Thyroid gland (tissue), 4 donors: ENCODE results near the gene PLXNA3. TPM values are rescaled to one million over a fixed set of nuclear protein-coding genes. Genes with fewer than 3 reads are reported as not detected.

Experiments used
- DNase-seq, 2 donors: peaks; one replicate each; pipeline ENCODE4 v3.0.0-alpha.2; 2019
- H3K27ac ChIP-seq, 3 donors: fragments of 200-600 bp; sonication (generic); 1 replicate in 2 of 3; 2 replicates in 1 of 3; pipeline ENCODE4 v1.5.1; 2016 to 2019; ENCODE audit warnings: mild to moderate bottlenecking in 1 of 3, moderate library complexity in 1 of 3
- H3K27me3 ChIP-seq: fragments of 200-600 bp; sonication (generic); one replicate; pipeline ENCODE4 v1.5.1; 2019
- H3K36me3 ChIP-seq, 2 donors: fragments of 200-600 bp; sonication (generic); one replicate each; pipeline ENCODE4 v1.5.1; 2016 to 2019
- H3K4me1 ChIP-seq, 2 donors: fragments of 200-600 bp; sonication (generic); one replicate each; pipeline ENCODE4 v1.5.1; 2017 to 2019
- H3K4me3 ChIP-seq, 3 donors: fragments of 200-600 bp; sonication (generic); replicated peaks in 1 of 3; 1 replicate in 2 of 3; 2 replicates in 1 of 3; pipeline ENCODE4 v1.5.1; 2016; ENCODE audit warnings: mild to moderate bottlenecking in 1 of 3
- H3K9me3 ChIP-seq: fragments of 200-600 bp; sonication (generic); one replicate; pipeline ENCODE4 v1.5.1; 2017
- POLR2A ChIP-seq, 2 donors: fragments of 450-650 bp; IDR thresholded peaks; one replicate each; pipeline ENCODE4 v1.6.1; 2017; ENCODE audit warnings: antibody characterized with exemption in 2 of 2, mild to moderate bottlenecking in 2 of 2, moderate library complexity in 1 of 2
- WGBS, 2 donors: methylation state at CpG; one replicate each; pipeline ENCODE4 v1.1.5; 2017; 5-methylcytosine and 5-hydroxymethylcytosine counted together
- intact Hi-C: fragments of 100-400 bp; cut with DNase I; formaldehyde crosslinking; loops from one replicate; pipeline ENCODE4 v1.15.1; 2023
- total RNA-seq, 4 donors: library from RNA; depleted of rRNA; stranded (reverse); fragments of >200 nt; gene quantifications; one replicate each; pipeline ENCODE4 v1.2.3, GENCODE V29; 2016
- TF ChIP-seq, protein P1 (sequence below), 6 experiments: fragments of 200-600 bp in 3 of 6; fragments of 450-650 bp in 3 of 6; sonication (generic) in 3 of 6; IDR thresholded peaks; one replicate each; pipeline ENCODE4 v1.5.1; 2016 to 2019; ENCODE audit warnings: antibody characterized with exemption in 6 of 6, mild to moderate bottlenecking in 2 of 6, inconsistent platforms in 1 of 6, moderate library complexity in 1 of 6

The PLXNA3 gene
- total RNA-seq, 4 donors from 2014 or later: 3.9 to 20.7 (median 14.1) TPM

DNA sequence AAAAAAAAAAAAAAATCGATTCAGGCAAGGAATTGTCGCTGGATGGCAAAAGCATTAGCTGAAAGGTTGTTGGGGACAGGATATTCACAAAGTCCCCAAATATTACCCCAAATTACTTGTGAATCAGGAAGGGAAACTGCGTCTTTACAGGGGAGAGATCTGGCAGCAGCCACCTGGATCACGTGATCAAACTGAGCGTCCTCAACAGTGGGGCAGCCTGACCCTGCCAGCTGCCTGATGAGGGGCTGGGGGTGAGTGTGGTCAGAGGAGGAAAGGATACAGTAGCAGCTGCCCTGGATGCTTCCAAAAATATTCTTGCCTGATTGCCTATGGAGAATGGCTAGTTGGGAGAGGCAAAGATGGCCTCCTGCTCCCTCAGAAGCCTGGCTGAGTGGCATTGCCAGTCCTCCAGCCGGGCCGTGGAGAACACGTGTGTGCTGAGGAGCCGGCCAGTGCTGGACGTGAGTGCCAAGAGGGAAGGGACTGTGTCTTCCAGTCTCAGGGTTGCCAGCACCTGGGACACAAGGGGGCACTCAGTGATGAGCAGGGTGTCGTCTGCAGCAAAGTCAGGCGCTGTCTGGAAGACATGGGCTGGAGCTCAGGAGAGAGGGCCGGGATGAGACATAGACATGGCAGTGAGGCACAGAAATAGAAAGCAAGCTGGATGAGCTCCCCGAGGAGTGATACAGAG lies 24.0 kb downstream of the PLXNA3 start:
- DNase-seq: peak in 1 of 2 donors; percentile 31
- WGBS, 2 donors: 62 to 77% methylated on average over 13 to 14 of the region's 14 CpGs
- Histone ChIP-seq H3K27me3 (no peaks in the 10 kb centered on the region), H3K27ac (no peak overlapping the region), H3K4me1 (peaks cover 0 to 13% of the 10 kb centered on the region in 2 donors), H3K4me3 (no peak overlapping the region), H3K9me3 (no peaks in the 10 kb centered on the region), H3K36me3 (no peaks in the 10 kb centered on the region)
- TF ChIP-seq, protein P1, sequence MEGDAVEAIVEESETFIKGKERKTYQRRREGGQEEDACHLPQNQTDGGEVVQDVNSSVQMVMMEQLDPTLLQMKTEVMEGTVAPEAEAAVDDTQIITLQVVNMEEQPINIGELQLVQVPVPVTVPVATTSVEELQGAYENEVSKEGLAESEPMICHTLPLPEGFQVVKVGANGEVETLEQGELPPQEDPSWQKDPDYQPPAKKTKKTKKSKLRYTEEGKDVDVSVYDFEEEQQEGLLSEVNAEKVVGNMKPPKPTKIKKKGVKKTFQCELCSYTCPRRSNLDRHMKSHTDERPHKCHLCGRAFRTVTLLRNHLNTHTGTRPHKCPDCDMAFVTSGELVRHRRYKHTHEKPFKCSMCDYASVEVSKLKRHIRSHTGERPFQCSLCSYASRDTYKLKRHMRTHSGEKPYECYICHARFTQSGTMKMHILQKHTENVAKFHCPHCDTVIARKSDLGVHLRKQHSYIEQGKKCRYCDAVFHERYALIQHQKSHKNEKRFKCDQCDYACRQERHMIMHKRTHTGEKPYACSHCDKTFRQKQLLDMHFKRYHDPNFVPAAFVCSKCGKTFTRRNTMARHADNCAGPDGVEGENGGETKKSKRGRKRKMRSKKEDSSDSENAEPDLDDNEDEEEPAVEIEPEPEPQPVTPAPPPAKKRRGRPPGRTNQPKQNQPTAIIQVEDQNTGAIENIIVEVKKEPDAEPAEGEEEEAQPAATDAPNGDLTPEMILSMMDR (IDR thresholded peaks at IDR 0.05): no peak
- TF ChIP-seq POLR2A (IDR thresholded peaks at IDR 0.05): no peak
- intact Hi-C loops: no loop called here

DNA sequence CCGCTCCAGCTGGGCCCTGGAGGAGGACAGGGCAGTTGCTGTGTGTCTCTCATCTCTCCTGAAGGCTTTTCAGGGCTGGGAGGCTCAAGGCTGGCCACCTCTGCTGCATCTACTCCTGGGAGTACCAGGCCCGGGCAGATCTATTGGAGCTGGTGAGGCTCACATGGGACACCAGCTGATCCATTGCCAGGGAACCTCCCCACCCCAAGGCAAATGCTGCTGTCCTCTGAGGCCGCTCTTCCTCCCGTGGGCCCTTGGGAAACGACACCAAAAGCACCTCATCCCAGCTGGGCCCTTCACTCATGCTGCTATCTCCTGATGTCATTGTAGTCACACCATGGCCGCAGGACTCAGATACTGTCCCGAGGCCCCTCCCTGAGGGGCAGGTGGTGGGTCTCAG lies 24.7 kb downstream of the PLXNA3 start:
- H3K36me3 ChIP-seq: no peaks in the 10 kb centered on the region
- no peaks in the 10 kb centered on the region for H3K9me3 ChIP-seq
- intact Hi-C loops: no loop called here
- WGBS, 2 donors: 100% methylated on average over 1 of the region's 7 CpGs; no CpG with 5 or more reads in 1 of the 2 donors
- H3K27me3 ChIP-seq: no peaks in the 10 kb centered on the region
- peaks cover 0 to 13% of the 10 kb centered on the region in 2 donors for H3K4me1 ChIP-seq
- no peak overlapping the region for H3K4me3 ChIP-seq
- no peak overlapping the region for H3K27ac ChIP-seq
- no peak for DNase-seq
- TF ChIP-seq, protein P1 (IDR thresholded peaks at IDR 0.05): no peak
- TF ChIP-seq POLR2A (IDR thresholded peaks at IDR 0.05): no peak

DNA sequence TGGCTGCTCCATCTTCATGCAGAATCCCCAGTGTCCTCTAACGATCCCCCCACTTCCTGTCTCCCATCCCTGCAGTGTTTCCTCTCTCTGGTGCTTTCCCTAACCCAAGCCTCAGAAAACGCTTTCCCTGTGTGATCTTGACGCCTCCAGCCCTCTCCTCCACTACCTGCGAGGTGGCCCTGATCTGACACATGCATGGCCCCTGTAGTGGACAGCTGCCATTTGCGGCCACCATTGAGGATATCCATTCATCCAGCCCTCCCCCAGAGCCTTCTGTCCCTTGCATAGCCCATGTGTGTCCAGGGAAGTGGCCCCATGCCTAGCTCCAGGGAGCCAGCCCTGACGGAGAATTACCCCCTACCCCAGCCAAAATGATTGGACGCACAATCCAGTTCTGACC lies 25.2 kb downstream of the PLXNA3 start:
- Histone ChIP-seq H3K4me3 (no peak overlapping the region), H3K4me1 (peaks cover 0 to 13% of the 10 kb centered on the region in 2 donors), H3K36me3 (no peaks in the 10 kb centered on the region), H3K27ac (no peak overlapping the region), H3K9me3 (no peaks in the 10 kb centered on the region), H3K27me3 (no peaks in the 10 kb centered on the region)
- intact Hi-C loops: no loop called here
- WGBS, 2 donors: 73 to 83% methylated on average over 5 to 7 of the region's 7 CpGs
- no peak for DNase-seq
- TF ChIP-seq POLR2A (IDR thresholded peaks at IDR 0.05): no peak
- TF ChIP-seq, protein P1 (IDR thresholded peaks at IDR 0.05): no peak

- H3K9me3 ChIP-seq: no peaks in the 10 kb centered on the region
- H3K4me1 ChIP-seq: peaks cover 0 to 13% of the 10 kb centered on the region in 2 donors
- TF ChIP-seq, protein P1 (IDR thresholded peaks at IDR 0.05): no peak
- TF ChIP-seq POLR2A (IDR thresholded peaks at IDR 0.05): no peak
- 80% methylated on average over 7 of the region's 16 CpGs; no CpG with 5 or more reads in 1 of the 2 donors for WGBS, 2 donors
- intact Hi-C loops: loop anchor here (5.0 kb wide), 1 partner anchor 47 kb away; the partner anchor contains the start of gene GDI1
- H3K27ac ChIP-seq: no peak overlapping the region
- no peaks in the 10 kb centered on the region for H3K27me3 ChIP-seq
- DNase-seq: no peak
- no peak overlapping the region for H3K4me3 ChIP-seq
- no peaks in the 10 kb centered on the region for H3K36me3 ChIP-seq
These were observed 26.4 kb downstream of the PLXNA3 start for GRCh38 chrX:154484255-154485149.
